Rectal smooth muscle tissue (tissue), 1 donor: ENCODE data around the gene NPAS2.

Experiments
- H3K27ac ChIP-seq: one replicate; pipeline ENCODE4 v1.7.0; 2013; ENCODE audit warnings: low read depth, low read length, inconsistent platforms
- H3K27me3 ChIP-seq: one replicate; pipeline ENCODE4 v1.7.0; 2013; ENCODE audit warnings: low read length; ENCODE audit not compliant: control insufficient read depth, insufficient read depth
- H3K36me3 ChIP-seq: one replicate; pipeline ENCODE4 v1.7.0; 2013; ENCODE audit warnings: low read length; ENCODE audit not compliant: control insufficient read depth, insufficient read depth
- H3K4me1 ChIP-seq: one replicate; pipeline ENCODE4 v1.7.0; 2013; ENCODE audit warnings: low read length; ENCODE audit not compliant: control insufficient read depth, insufficient read depth
- H3K4me3 ChIP-seq: one replicate; pipeline ENCODE4 v1.7.0; 2013; ENCODE audit warnings: low read length
- H3K9ac ChIP-seq: one replicate; pipeline ENCODE4 v1.7.0; 2013; ENCODE audit warnings: low read length

Gene NPAS2

DNA sequence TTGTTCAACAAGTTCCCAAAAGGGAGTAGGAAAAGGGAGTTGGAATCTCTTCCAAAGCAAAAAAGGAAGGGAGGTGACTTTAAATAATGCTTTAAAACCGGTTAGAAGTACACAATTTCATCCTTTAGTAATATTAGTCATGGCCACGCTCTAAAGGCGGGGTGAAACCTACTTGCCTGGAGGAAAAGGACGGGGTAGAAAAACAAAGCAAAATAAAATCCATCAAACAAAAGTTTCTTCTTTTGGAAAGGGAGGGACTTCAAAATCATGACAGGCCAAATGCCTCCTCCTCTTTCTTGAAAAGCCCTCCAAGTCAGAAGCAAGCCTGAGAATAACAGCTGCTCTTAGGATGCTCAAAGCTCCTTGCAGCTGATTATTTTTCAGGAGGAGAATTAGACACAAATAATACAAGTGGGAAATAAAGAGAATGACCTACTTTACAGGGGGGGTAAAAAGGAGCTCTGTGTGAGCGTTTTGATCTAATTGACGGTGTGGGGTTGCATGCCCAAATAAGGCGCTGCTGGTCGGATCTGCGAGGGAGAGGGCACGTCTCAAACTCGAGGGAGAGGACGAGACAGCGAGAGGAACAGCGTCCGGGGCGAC is 1.8 kb upstream of the NPAS2 start:
- peak overlapping the region; percentile 13 for H3K9ac ChIP-seq

DNA sequence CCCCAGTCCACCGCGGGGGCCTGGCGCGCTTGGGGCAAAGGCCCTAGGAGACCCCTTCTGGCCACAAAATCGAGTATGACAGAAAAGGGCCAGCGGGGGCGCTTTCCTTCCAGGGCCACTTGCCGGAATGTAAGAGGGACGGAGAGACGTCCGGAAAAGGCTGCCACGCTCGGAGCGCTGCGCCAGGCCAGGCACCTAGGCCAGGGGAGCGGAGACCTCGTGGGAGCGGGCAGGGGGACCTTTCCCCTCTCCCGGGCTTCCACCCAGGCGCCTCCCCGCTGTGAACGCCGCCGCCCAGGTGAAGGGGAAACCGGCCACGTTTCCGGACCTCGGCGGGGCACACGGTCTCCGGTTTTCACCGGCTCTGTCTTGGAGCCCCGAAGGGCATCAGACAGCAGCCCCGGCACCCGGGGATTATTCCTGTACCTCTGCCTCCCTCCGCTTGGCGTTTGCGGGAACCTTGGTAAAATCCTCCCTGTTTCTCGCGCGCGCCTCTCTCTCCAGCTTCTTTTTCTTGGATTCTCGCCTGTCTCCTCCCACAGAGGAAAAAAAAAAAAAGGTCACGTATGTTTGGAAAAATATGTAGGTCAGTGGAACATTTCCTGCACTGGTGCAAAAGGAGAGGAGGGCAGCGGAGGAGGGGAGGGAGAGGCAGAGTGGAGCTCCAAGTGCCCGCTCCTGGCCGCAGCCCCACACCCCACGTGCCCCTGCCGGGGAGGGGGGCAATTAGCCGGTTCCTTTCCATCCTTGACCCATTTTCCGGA is 1.2 kb upstream of the NPAS2 start:
- no peaks in the 10 kb centered on the region for H3K27me3 ChIP-seq
- peak overlapping the region; percentile 83 for H3K27ac ChIP-seq
- H3K4me1 ChIP-seq, result peaks cover 4% of the 10 kb centered on the region

More for the DNA sequence above, 1.8 kb upstream of the NPAS2 start:
- peaks cover 6% of the 10 kb centered on the region for H3K4me1 ChIP-seq
- H3K36me3 ChIP-seq, result no peaks in the 10 kb centered on the region
- peak overlapping the region; percentile 82 for H3K4me3 ChIP-seq
- peak overlapping the region; percentile 83 for H3K27ac ChIP-seq
- H3K27me3 ChIP-seq, result no peaks in the 10 kb centered on the region

GRCh38 chr2:100820273-100820522 is 259 bp downstream of the NPAS2 start:
- H3K27ac ChIP-seq, result no peak overlapping the region
- H3K4me1 ChIP-seq, result peaks cover 4% of the 10 kb centered on the region
- peak overlapping the region; percentile 81 for H3K4me3 ChIP-seq
- H3K27me3 ChIP-seq, result no peaks in the 10 kb centered on the region
- no peak overlapping the region for H3K9ac ChIP-seq
- H3K36me3 ChIP-seq, result no peaks in the 10 kb centered on the region

More for the DNA sequence above, 1.2 kb upstream of the NPAS2 start:
- peak overlapping the region; percentile 82 for H3K4me3 ChIP-seq
- H3K9ac ChIP-seq, result peak overlapping the region; percentile 24
- H3K36me3 ChIP-seq, result no peaks in the 10 kb centered on the region

- Histone ChIP-seq H3K4me3 (peak overlapping the region; percentile 81), H3K27me3 (no peaks in the 10 kb centered on the region), H3K4me1 (peaks cover 4% of the 10 kb centered on the region), H3K27ac (no peak overlapping the region), H3K36me3 (no peaks in the 10 kb centered on the region), H3K9ac (peak overlapping the region; percentile 16)
Measured at GRCh38 chr2:100820523-100821254, 750 bp downstream of the NPAS2 start.

- Histone ChIP-seq H3K27ac (no peak overlapping the region), H3K9ac (no peak overlapping the region), H3K4me1 (peaks cover 4% of the 10 kb centered on the region), H3K36me3 (no peaks in the 10 kb centered on the region), H3K27me3 (no peaks in the 10 kb centered on the region), H3K4me3 (no peak overlapping the region)
Measured at GRCh38 chr2:100821255-100821910, 1.4 kb downstream of the NPAS2 start.

DNA sequence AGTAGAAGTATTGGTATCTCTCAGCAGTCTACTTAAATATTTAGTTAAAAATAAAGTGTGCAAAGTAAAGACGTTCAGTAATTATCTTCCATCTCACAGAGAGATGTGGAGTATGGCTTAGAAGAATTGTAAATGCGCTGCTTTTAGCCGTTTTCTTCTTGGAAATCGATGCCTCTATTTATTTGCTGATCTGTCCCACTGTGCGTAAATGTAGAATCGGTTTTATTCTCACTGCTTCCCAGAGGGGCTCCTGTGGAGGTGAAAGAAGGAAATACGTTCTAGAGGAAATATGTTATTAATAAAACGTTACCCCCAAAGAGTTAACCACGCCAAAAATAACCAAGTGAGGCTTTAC is 1.9 kb downstream of the NPAS2 start:
- Histone ChIP-seq H3K4me3 (no peak overlapping the region), H3K27ac (no peak overlapping the region), H3K27me3 (no peaks in the 10 kb centered on the region), H3K9ac (no peak overlapping the region), H3K36me3 (no peaks in the 10 kb centered on the region), H3K4me1 (peaks cover 4% of the 10 kb centered on the region)

DNA sequence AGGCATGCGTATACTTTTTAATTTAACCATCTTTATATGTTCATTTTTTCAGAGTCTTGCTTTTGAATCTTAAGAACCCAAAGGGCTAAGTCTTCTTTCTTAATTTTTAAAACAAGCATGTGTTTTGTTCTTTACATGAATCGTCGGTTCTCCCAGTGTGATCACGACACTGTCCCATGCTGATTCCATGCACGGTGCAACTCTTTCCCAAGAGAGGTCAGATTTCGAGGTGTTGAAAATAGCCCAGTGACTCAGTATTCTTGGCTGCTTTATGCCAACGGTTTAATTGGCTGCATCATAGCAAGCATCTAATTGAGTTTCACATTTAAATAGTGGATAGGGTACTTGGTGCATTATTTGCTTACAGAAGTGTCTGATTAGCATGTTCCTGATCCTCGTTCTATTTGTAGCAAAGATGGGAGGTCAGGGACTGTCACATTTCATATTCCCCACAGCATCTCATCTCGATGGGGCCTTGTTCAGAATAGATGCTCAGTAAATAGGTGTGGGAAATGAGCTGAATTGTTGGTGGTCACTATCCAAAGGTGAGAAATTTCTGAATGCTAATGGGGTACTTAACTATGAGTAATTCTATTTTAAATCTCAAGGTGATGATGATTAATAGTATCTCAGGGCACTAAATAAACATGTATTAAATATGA is 2.8 kb downstream of the NPAS2 start:
- no peak overlapping the region for H3K27ac ChIP-seq
- H3K36me3 ChIP-seq, result no peaks in the 10 kb centered on the region
- peaks cover 4% of the 10 kb centered on the region for H3K4me1 ChIP-seq
- no peak overlapping the region for H3K4me3 ChIP-seq
- H3K27me3 ChIP-seq, result no peaks in the 10 kb centered on the region
- no peak overlapping the region for H3K9ac ChIP-seq

DNA sequence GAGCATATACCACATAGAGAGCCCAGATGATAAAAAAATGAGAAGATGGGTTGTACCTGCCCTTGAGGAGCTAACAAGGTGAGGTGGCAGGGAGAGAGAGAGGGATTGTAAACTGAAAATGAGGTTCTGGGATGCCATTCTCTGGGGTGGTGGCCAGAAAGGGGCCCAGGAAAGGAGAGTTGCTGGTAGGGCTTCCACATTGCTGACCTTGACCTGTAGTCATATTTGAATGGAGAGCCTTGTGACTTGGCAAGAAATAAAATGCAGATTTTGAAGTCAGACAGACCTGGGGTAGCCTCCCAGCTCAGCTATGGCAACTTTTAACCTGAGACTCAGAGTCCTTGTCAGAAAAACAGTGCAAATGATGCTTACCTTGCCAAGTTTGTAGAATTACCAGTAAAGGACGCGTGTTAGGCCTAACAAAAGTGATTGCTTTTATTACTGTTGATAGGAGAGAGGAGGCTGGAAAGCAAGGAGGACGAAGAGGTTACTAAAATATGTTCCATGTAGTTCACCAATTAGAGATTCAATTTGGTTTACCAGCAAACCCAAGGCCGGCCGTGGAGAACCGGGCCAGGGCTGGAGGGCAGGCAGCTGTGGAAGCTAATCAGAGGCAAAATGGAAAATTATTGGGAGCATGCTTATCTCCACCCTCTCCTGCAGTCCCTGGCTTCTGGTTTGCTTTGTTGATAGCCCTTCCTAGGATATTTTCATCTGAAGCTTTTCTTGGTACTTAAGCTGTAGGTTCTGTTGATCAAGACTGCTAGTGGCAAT is 3.9 kb downstream of the NPAS2 start:
- Histone ChIP-seq H3K36me3 (no peaks in the 10 kb centered on the region), H3K9ac (no peak overlapping the region), H3K4me1 (peaks cover 4% of the 10 kb centered on the region), H3K27me3 (no peaks in the 10 kb centered on the region), H3K27ac (no peak overlapping the region), H3K4me3 (no peak overlapping the region)

DNA sequence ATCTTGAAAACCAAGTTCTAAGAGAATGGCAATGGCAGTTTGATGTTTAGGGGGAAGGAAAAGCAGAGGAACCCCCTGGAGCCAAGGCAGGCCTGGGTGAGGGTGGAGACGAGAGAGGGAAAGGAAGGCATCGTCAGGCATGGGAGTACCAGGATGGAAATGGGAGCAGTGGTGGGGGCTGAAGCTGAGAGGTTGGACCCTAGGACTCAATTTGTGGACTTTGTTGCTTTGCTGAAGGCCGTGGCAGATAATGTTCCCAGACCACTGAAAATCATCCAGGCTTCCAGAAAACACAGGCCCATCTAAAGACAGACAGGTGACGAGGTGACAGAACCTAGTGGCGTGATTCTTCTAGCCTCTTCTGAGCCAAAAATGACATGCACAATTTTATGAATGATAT is 4.9 kb downstream of the NPAS2 start:
- Histone ChIP-seq H3K4me3 (no peak overlapping the region), H3K36me3 (no peaks in the 10 kb centered on the region), H3K4me1 (peaks cover 4% of the 10 kb centered on the region), H3K9ac (no peak overlapping the region), H3K27me3 (no peaks in the 10 kb centered on the region), H3K27ac (no peak overlapping the region)

DNA sequence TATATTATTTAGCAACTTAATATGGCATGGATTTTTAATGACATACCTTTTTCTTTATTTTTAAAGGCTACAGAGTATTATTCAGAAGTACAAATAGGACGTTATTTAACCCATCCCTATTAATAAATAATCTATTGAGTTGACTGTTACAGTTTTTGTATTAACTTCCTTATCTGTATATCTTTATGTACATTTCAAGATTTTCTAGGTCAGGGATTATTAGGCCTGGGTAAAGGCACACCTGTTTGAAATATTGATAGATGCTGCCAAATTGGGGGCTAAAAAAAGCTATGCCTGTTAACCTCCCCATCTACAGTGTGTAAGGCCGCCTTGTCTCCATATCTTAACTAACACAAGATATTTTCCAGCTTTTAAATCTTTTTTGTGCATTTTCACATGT is 6.6 kb downstream of the NPAS2 start:
- Histone ChIP-seq H3K27ac (no peak overlapping the region), H3K4me3 (no peak overlapping the region), H3K36me3 (no peaks in the 10 kb centered on the region), H3K4me1 (peaks cover 4% of the 10 kb centered on the region), H3K9ac (no peak overlapping the region), H3K27me3 (no peaks in the 10 kb centered on the region)

DNA sequence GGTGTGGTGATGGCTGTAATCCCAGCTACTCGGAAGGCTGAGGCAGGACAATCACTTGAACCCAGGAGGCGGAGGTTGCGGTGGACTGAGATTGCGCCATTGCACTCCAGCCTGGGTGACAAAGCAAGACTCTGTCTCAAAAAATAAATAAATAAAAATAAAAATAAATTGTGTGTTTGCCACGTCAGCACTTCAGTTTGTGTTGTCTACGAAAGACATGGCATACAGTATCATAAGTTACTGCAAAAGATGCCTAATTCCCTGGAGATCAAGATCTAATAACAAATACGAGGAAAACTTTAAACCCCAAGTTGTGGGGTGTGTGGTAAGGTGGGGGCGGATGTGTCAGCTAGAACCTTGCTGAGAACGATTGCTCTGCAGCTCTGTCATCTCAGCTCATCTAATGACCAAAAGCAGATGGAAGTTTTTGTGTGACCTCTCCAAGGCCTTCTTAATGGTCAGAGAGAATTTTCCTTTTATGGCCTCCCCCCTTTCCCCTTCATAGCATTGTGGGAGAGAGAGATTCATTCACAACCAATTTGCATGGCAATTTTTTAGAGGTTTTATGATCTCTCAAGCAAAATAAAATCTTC is 11.3 kb downstream of the NPAS2 start:
- Histone ChIP-seq H3K27ac (no peak overlapping the region), H3K4me3 (no peak overlapping the region), H3K9ac (no peak overlapping the region), H3K27me3 (no peaks in the 10 kb centered on the region), H3K36me3 (no peaks in the 10 kb centered on the region), H3K4me1 (peaks cover 13% of the 10 kb centered on the region)
